Islet of Langerhans (tissue), 1 donor: Measurements from ENCODE around the gene HSDL2.
"Not testable (repeated sequence)": the region's sequence is repeated elsewhere in the genome, so short reads cannot be mapped to it uniquely, and the experiment has no call there.

Source experiments
- FAIRE-seq: peaks from one replicate; lab custom pipeline; 2011; peaks lifted over from hg19 to GRCh38; lab: Jason Lieb, UNC

Gene HSDL2

GRCh38 chr9:112380102-112380824 is at the start of gene HSDL2:
Gene HSDL2 (plus strand): TSS chr9:112380108. CDS start chr9:112380164, 56 bp downstream.
- FAIRE-seq = no peak

- no peak for FAIRE-seq
Observed at GRCh38 chr9:112331674-112331952, 48.3 kb upstream of the HSDL2 start.

- peak; percentile 76 for FAIRE-seq
Observed at GRCh38 chr9:112332214-112332613, 47.7 kb upstream of the HSDL2 start.

GRCh38 chr9:112332674-112332976 is 47.3 kb upstream of the HSDL2 start:
- no peak for FAIRE-seq

GRCh38 chr9:112332977-112333638 is 46.8 kb upstream of the HSDL2 start, which contains the start of gene PTBP3:
Gene PTBP3 (minus strand): TSS chr9:112333619. CDS start chr9:112297865, 35,754 bp downstream.
- FAIRE-seq = no peak

GRCh38 chr9:112333639-112334431 is 46.1 kb upstream of the HSDL2 start:
- FAIRE-seq = no peak

- FAIRE-seq = no peak
Observed at GRCh38 chr9:112334432-112334841, 45.5 kb upstream of the HSDL2 start.

GRCh38 chr9:112337547-112337946 is 42.4 kb upstream of the HSDL2 start:
- no peak for FAIRE-seq

- FAIRE-seq = no peak
Observed at GRCh38 chr9:112338561-112338960, 41.3 kb upstream of the HSDL2 start.

- no peak for FAIRE-seq
Observed at GRCh38 chr9:112339886-112340285, 40.0 kb upstream of the HSDL2 start.

- no peak for FAIRE-seq
Observed at GRCh38 chr9:112341730-112342129, 38.2 kb upstream of the HSDL2 start.

- peak; percentile 45 for FAIRE-seq
Observed at GRCh38 chr9:112348257-112349007, 31.5 kb upstream of the HSDL2 start.

GRCh38 chr9:112349008-112349333 is 30.9 kb upstream of the HSDL2 start:
- no peak for FAIRE-seq

- no peak for FAIRE-seq
Observed at GRCh38 chr9:112351184-112351583, 28.7 kb upstream of the HSDL2 start.

GRCh38 chr9:112352209-112352608 is 27.7 kb upstream of the HSDL2 start:
- no peak for FAIRE-seq

- no peak for FAIRE-seq
Observed at GRCh38 chr9:112354081-112354743, 25.7 kb upstream of the HSDL2 start.

GRCh38 chr9:112355427-112355897 is 24.4 kb upstream of the HSDL2 start:
- no peak for FAIRE-seq

GRCh38 chr9:112360047-112360804 is 19.7 kb upstream of the HSDL2 start:
- FAIRE-seq = no peak

GRCh38 chr9:112361601-112362000 is 18.3 kb upstream of the HSDL2 start:
- peak; percentile 96 for FAIRE-seq

GRCh38 chr9:112364761-112365160 is 15.1 kb upstream of the HSDL2 start:
- no peak for FAIRE-seq

GRCh38 chr9:112365257-112365656 is 14.7 kb upstream of the HSDL2 start:
- FAIRE-seq = not testable (repeated sequence)
